Measurements from ENCODE around the gene SMYD3.

DNA sequence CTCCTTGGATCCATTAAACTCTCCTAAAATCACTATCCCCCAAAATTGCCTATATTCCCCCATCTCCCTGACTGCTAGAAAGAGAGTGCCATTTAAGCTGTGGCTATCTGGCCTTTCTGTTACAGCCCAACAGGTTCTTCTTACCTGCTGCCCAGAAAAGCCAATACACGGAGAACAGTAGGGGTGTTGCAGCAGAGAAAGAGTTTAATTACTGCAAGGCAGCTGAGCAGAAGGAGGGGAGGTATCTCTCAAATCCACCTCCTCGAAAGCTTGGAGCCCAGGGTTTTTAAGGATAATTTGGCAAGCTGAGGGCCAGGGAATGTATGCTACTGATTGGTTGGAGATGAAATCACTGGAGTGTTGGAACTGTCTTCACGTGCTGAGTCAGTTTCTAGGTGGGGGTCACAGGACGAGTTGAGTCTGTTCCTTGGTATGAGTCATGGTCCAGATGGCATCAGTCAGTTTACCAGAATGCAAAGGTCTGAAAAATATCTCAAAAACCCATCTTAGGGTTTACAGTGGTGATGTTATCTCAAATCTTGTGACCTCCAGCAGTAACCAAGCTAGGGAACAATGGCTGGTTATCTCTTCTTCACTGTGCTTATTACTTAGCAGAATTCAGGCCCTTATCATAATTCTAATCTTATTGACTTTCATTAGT, 89.8 kb downstream of the SMYD3 start:
- TF ChIP-seq, protein P1, sequence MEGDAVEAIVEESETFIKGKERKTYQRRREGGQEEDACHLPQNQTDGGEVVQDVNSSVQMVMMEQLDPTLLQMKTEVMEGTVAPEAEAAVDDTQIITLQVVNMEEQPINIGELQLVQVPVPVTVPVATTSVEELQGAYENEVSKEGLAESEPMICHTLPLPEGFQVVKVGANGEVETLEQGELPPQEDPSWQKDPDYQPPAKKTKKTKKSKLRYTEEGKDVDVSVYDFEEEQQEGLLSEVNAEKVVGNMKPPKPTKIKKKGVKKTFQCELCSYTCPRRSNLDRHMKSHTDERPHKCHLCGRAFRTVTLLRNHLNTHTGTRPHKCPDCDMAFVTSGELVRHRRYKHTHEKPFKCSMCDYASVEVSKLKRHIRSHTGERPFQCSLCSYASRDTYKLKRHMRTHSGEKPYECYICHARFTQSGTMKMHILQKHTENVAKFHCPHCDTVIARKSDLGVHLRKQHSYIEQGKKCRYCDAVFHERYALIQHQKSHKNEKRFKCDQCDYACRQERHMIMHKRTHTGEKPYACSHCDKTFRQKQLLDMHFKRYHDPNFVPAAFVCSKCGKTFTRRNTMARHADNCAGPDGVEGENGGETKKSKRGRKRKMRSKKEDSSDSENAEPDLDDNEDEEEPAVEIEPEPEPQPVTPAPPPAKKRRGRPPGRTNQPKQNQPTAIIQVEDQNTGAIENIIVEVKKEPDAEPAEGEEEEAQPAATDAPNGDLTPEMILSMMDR (IDR thresholded peaks at IDR 0.05): no peak
- TF ChIP-seq POLR2A (IDR thresholded peaks at IDR 0.05): no peak
